ENCODE measurements around the gene MRPL38.
"Not testable (repeated sequence)": the region's sequence is repeated elsewhere in the genome, so short reads cannot be mapped to it uniquely, and the experiment has no call there.

MRPL38 gene

DNA sequence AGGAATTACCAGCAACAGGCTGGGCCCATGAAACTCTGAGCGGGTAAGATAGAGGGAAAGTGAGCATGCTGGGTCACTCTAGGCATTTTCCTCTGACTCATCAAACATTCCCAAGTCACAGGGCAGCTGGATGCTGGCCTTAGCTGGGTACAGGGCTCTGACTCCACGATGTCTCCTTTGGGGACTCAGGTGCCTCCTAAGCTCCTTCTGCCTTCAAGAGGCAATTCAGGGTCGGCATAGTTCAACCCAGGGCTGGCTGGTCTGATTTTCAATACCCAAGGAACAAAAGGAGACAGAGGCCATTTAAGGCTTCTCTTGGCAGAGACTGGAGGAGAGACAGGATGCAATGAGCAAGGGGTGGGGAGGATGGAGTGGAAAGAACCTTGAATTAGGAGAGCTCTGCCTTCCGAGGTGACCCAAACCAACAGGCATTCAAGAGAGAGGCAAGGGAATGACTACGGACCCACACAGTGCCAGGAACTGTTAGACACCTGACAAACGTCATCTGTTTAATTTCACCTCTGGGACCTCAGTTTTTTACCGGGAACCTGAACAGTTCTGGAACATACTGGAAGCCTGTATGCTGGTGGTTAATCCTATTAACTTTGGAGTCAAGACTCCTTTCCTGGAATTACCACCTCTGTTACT, 50.5 kb downstream of the MRPL38 start:
- DNase-seq (ENCODE audit: low read depth in 3 of 3), result no peak

DNA sequence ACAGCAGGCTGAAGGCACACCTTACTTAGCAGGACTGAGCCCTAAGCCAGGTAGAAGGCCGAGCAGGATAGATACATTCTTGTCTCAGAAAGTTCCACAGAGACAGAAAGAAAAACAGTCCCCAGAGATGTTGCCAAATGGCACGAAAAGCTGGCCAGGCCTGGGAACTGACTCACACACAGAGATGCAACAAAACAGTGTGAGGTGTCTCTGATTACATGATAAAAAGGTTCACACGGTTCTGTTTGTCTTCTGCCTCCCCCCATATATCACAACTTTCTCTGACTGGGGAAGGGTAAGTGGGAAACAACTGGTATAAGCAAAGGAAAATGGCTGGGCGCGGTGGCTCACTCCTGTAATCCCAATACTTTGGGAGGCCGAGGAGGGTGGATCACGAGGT, 51.3 kb downstream of the MRPL38 start:
- no peak for DNase-seq (ENCODE audit: low read depth in 3 of 3)

DNA sequence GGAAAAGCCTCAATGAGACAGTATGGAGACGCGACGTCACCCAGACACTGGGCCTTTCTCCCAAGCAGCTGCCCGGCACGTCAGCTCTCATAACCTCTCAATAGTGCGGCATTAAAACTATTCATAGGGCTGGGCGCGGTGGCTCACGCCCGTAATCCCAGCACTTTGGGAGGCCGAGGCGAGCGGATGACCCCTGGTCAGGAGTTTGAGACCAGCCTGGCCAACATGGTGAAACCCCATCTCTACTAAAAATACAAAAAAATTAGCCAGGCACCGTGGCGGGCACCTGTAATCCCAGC, 53.0 kb downstream of the MRPL38 start:
- DNase-seq (ENCODE audit: low read depth in 3 of 3), result not testable (repeated sequence)

DNA sequence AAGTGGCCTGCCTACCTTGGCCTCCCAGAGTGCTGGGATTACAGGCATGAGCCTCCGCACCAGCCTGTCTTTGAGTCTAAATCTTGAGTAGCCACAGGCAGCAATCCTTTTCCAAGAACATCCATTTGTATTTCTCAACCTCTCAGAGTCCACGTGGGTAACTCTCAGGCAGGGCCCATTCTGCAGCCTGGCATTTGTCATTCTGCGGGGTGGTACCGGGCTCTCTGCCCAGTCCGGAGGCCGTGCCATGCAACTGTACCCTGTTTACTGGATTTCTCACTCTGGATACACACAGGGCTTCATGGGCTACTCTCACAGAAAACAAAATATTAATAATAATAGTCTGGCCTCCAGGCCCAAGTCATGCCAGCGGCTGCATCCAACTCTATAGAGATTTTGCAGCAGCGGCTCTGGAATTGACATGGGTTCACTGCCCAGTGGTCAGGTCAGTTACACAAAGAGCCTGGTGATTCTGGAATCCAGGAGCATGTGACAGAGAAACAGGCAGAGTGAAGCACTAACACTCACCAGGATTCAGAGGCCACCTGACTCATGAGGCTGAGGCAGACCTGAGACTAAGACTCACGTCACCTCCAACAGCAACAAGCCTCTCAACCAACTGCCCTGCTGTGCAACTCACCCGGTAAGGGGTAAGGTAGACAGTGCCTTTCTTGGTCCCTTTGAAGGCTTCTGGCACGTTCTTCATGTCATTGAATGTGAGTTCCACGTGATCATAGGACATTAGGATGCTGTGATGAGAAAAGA, 53.6 kb downstream of the MRPL38 start:
- no peak for DNase-seq (ENCODE audit: low read depth in 3 of 3)

DNA sequence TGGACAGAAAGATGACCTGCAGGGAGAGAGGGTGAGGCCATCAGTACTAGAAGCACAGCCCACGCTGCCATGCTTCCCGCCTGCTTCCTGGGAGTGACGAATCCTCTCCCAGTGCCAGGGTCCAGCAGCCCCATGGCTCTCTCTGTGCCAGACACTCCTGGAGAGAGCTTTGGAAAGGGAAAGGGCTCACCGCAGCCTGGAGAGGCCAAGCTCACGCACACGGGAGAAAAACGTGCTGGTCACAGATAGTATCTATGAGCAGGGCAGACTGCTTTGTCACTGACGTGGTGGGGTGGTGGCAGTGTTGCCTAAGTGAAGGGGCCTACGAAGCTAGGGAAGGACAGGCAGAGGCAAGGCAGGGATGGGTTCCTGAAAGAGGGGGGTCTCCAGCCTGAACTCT, 55.0 kb downstream of the MRPL38 start:
- no peak for DNase-seq (ENCODE audit: low read depth in 3 of 3)

DNA sequence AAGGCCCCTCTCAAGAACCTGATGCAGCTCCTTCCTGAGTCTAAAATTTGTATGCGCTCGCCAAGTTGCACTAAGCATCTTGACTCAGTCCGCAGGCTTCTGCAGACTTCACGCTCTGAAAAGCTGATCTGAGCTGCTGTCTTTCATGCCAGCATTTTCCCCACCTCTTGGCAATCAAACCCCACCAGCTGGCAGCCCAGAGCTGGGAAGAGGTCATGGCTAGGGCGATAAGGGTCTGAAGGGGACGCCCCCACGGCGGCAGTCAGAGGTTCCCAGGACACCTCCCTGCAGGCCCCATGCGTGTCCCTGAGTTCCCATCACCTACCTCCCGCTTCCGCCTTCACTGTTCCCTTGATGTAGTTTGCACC, 55.4 kb downstream of the MRPL38 start:
- DNase-seq (ENCODE audit: low read depth in 3 of 3), result no peak

Measured in stimulated activated CD4-positive, alpha-beta T cell treated with anti-CD3 and anti-CD28 coated beads, TNF-alpha, amount 100 ng/mL, for 24 hours (primary cell).